GM21723 (cell line): ENCODE measurements around the gene FAM120A.

Experiments used
- ATAC-seq: cut with Tn5 transposase; IDR thresholded peaks from one replicate; pipeline ENCODE4 v1.9.1; 2021; ENCODE audit warnings: mild to moderate bottlenecking, moderate library complexity; ENCODE audit not compliant: unreplicated experiment

FAM120A gene

DNA sequence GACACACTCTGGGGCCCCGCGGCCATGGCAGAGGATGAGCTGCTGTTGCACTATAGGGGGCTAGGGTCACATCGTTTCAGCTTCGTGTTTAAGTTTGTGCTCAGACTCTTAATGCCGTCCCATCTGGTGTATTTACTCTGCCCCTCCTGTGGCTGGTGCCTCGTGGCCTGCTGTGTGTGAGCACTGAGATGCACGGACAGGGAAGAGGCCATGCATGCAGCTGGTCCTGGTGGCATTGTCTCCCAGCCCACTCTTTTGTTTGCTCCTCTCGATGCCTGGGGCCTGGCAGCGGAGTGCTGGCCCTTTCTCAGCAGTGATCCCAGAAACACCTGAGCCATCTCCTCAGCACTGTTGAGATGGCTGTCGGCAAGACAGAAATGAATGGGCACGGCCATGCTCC lies 94.9 kb downstream of the FAM120A start:
- ATAC-seq: no peak

DNA sequence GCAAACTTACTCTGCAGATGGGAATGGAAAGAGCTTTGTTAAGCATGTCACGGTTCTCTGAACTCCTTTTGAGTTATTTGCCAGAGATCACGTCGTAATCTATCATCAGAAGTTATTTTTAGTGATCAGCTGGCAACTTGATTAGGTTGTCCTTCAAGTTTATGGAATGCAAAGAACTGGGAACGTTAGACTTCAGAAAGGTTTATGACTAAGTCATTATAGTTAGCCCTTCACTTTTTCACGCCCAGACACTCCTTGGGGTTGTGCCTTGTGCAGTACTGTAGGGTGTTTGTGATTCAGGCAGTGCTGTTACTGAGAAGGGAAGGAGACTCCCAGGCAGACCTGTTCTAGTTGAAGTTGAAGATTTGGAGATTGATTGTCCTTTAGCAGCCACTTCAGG lies 98.1 kb downstream of the FAM120A start:
- no peak for ATAC-seq

DNA sequence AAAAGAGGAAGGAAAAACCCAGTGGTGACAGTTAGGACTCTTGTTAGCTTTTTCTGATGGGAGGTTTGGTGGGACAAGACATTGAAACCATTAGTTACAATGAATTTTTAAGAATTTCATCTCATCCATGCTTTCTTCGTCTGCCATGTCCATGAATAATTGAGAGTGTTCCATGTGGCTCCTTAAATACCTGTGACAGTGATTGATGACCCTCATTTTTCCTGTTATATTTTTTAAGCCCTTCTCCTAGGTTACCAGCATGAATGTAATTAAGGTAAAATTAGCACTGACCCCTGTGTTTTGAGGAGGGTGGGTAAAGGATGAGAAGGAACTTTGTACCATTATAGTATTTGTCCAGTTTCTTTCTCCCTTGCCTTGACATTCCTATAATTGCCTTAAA lies 101.4 kb downstream of the FAM120A start:
- ATAC-seq: no peak

DNA sequence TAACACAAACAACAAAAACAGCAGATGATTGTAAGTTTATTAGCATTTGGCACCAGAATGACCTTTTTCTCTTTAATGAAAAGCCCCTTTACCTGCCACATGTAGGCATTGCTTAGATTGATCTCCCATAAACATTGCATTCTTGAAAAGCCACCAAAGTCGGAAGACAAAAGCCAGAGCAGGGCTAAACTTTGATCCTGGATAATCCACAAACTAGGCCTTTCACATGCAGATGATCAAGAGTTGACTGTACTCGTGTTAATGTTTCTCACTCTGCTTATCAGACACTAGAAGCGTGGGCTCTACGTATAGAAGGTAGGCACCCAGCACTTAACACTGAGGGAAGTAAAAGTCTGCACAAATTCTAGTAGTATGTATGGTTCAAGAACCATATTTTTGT lies 103.9 kb downstream of the FAM120A start:
- ATAC-seq: no peak

DNA sequence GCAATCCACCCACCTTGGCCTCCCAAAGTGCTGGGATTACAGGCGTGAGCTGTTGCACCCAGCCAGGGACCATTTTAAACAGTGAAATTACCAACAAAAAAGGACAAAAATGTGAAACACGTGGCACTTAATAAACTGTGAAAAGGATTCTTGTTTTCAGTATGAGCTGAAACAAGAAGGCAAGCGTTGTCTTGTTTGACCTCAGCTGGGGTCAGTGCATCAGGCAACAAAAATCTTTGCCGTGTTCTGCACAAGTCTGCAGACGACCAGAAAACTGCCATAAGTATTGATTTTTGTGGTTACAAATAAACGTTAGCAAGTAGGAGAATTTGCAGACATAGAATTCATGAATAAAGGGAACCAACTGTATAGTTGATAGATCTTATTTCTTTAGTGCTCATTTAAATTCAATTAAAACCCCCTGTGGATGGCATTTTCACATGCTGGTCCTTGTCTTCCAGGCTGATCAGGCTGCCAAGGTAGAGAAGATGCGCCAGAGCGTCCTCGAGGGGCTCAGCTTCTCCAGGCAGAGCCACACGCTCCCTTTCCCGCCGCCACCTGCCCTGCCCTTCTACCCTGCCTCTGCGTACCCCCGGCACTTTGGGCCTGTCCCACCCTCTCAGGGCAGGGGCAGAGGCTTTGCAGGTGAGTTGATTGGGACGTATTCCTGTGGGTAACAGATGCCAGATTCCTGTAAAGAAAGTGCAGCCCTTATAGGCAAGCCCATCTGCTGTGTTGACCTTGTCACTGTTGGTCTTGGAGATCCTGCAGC lies 106.1 kb downstream of the FAM120A start:
- ATAC-seq: no peak

DNA sequence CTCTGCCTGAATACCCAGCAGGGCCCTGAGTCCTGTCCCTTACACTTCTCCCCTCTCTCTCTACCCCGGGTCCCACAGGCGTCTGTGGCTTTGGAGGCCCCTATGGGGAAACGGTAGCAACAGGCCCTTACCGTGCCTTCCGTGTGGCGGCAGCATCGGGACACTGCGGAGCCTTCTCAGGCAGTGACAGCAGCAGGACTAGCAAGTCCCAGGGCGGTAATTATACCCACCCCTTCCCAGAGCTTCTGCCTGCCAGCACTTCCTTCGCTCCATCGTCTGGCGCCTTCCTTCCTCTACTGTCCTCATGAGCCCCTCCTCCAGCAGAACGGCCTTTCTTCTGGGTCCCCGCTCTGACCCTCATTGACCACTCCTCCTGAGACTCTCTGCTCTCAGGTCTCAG lies 107.0 kb downstream of the FAM120A start:
- ATAC-seq: no peak

DNA sequence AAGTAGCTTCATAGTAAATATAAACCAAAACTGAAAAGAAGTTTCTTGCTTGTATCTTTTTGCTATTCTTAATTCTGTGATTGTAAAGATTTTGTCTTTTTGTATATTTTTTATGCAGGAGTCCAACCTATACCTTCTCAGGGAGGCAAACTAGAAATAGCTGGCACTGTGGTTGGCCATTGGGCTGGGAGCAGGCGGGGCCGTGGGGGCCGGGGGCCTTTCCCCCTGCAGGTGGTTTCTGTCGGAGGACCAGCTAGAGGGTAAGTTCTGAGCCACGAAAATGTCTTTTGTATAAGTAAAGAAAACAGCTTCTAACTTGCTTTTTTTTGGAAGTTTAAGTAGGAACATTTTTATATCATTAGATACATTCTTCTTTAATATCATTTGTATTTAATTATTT lies 109.5 kb downstream of the FAM120A start:
- ATAC-seq: no peak

DNA sequence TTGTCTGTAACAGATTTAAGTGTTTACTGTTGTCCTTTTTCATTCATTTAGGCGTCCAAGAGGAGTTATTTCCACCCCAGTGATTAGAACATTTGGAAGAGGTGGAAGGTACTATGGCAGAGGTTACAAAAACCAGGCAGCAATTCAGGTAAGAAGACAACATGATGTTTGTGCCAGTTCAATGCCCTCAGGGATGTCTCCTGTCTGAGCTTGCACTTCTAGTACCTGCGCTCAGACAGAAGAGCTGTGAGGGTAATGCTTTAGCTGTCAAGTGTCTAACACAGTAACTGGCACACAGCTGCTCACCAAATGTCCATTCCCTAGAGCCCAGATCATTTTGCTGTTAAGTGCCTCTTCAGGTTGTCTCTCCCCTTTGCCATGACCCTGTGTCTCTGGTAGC lies 110.7 kb downstream of the FAM120A start:
- no peak for ATAC-seq

DNA sequence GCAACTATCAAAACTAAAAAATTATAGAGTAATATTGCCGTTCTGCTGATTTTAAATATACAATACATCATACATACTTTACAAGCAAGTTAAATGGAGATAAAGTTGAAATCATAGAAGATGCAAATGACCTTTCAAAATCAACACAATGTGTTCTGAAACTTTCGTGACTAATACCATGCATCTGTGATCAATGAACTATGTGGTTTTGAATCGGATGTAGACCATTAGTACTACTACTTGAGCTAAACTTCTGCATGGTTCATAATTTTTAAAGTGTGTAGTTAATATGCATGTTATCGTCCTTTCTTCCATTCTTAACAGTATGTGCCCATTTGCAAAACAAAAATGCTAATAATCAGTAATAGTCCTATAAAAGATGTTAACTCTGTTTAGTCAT lies 113.6 kb downstream of the FAM120A start:
- no peak for ATAC-seq

DNA sequence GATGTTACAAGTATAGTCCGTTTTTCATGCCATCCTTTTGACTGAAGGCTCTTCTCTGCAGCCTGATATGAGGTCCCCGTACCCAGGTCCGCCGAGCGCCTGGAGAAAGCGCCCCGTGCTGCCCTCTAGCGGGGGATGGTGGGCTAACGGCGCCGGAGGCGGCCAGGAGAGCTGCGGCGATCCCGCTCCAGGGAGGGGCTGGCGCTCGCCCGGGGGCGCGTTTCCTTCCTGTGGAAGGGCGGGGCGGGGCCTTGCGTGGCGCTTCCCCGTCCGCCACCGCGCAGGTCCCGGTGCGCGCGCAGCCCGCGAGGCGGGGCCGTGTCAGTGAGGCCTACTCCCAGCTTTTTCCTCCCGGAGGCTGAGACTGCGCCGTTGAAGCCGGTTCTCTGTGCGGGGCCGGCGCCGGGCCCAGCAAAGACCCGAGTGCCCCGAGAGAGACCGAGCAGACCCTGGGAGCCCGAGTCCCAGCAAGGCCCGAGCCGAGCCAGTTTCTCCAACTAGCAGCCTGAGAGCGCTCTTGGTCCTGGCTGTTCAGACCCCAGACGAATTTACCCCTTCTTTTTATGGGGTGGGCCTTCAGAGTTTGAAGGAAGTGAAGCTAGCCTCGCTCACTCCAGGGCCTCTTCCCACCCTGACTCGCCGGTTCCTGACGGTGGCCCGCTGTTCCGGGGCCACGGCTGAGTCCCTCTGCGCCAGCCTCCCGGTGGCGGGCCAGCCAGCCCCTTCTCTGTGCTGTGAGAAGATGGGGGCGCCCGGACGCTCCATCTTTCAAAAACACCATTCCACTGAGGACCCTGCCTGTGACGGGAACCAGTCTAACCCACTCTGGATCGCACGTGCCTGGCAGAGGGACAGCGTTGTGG lies 115.2 kb downstream of the FAM120A start:
- ATAC-seq: peak; percentile 85

DNA sequence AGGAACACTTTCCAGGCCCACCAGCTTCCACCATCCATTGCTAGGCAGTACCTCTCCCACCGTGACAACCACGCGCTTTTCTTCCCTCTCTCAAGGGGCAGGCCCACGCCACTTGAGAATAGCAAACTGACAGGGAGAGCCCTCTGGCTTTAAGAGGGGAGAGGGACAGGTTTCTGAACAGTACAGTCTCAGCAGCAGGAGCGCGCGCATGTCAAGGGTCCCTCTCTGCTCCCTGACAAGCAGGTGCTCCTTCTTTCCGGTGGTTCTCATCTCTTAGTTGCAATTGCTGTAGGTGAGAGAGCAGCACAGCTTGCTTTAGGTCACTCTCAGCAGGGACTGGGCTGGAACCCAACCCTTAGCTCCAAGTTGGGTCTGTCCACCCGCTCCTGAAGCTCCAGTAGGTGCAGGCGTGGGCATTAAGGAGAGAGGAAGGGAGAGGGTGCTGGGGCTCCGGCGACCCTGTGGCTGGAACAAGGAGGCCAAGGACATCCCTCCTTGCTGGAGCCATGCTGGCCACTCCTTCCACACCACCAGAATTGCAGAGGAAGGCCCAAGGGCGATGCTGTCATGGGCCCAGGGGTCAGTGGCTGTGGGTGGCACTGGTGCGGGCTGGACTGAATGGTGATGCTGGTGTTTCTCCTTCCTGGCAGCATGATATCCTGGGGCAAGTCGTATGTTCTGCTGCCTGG lies 115.9 kb downstream of the FAM120A start:
- peak; percentile 5 for ATAC-seq

DNA sequence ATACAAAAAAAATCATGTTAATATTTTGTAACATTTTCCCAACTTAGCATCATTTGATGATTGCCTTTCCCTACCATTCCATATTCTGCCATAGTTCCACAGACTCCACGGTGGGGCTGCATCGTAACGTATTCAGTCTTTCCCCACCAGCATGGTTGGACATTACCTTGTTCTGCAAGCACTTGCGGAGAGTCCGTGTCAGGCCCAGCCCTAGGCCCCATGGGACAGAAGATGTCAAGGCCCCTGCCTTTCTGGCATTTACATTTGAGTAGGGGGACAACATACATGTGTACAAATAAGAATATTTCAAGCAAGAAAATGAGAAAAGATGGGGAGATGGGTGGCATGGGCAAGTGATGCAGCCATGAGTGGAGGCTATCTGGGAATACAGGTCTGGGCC lies 116.7 kb downstream of the FAM120A start:
- ATAC-seq: no peak

DNA sequence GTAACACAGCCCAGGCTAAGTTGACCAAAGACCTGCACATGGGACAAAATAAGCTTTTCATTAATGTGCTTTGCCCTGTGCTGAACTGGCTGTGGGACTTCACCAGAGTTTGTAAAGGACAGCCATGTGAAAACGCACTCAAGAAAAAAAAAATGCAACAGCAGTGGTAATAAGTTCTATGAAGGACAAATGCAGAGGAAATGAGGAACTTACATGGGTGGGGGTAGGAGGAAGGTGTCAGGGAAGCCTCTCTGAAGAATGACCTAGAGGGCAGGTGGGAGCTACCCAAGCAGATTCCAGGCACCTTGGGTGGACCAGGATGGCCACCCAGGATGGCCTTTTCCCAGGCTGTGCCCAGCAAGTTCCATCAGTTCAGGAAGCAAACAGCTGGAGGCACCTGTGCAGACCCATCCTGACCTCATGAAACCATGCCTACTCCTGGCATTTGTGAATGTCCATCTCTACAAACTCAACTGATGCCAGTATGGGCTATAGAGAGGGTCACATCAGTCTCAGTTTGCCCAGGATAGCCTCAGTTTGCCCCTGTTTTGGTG lies 118.2 kb downstream of the FAM120A start:
- no peak for ATAC-seq

DNA sequence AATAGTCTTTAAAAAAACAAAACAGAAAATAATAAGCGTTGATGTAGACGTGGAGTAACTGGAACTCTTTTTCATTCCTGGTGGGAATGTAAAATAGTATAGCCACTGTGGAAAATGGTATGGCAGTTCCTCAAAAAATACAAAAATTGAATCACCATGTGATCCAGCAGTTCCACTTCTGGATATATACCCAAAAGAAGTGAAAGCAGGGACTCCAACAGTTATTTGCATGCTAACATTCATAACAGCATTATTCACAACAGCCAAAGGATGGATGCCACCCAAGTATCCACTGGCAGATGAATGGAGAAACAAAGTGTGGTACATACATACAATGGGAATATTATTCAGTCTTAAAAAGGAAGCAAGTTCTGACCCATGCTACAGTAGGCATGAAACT lies 120.7 kb downstream of the FAM120A start:
- ATAC-seq: no peak

DNA sequence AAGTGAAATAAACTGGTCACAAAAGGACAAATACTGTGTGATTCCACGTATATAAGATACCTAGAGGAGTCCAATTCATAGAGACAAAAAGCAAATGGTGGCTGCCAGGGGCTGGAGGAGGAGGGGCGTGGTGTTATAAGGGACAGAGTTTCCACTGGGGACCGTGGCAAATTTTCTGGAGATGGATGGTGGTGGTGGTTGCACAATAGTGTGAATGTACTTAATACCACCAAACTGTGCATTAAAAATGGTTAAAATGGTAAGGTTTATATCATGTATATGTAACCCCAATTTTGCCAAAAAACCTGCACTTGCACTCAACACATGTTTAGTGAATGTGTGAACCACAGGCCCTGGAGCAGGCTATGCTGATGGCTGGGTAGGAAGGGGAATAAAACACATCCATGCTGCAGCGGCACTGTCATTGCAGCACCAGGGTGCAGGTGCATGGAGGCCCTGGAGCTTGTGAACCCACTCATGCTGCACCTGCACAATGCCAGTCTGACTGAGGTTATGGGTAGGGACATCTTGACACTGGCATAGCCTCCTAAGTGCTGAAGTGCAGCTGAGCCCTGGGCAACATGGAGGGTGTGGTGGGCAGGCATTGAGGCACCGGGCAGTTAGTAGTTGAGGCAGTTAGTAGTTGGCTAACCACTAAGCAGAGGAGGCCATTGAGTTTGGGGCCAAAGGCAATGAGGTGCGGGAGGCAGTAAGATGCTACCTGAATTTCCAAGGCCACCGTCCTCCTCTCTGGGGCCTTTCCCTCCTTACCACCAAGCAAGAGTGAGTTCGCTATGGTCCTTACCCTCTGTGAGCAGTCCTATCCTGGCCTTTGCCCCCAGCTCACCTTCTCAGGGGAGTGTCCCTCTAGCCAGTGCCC lies 121.4 kb downstream of the FAM120A start:
- ATAC-seq: no peak

DNA sequence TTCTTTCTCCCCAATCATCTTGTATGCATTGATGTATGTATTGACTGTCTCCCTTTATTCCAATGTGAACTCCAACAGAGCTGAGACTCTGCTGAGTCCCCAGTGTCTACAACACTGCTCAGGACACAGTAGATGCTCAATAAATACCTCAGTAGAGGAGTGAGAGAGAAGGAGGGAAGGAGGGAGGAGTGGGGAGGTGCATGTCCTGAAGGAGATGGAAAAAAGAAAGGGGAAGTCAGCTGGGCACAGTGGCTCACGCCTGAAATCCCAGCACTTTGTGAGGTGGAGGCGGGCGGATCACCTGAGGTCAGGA lies 122.0 kb downstream of the FAM120A start:
- no peak for ATAC-seq

DNA sequence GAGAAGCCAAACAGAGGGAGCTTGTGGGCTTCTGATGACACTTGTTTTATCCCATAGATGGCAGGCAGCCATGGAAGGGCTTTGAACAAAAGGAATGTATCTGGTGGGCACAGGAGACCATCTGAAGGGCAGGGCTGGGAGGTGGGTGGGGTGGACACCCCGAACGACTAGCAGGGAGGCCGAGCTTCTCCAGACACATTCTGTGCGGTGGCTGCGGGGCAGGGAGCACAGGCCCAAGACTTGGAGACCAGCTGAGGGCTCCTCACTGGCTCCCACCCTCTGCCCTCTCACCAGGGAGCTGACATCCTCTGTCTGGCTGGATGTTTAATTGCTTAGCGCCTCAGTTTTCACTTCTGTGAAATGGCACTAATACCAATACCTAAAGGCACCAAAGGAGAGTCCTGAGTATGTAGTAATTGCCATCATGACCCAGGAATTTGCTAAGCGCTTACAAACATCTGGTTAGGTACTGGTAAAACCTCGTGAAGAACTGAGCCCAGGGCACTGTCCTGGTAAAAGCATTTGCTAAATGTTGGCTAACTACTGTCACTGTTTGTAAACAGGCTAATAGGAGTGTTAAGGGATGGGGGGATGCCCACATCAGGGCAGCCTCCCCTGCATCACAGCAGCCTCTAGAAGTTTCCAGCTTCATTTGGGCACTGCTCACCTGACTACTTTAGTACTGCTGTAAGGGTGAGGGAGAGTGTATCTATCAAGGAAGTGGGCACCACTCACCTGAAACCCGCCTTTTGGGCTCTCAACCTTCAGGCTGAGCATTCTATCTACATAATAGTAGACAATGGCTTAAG lies 122.8 kb downstream of the FAM120A start:
- no peak for ATAC-seq

DNA sequence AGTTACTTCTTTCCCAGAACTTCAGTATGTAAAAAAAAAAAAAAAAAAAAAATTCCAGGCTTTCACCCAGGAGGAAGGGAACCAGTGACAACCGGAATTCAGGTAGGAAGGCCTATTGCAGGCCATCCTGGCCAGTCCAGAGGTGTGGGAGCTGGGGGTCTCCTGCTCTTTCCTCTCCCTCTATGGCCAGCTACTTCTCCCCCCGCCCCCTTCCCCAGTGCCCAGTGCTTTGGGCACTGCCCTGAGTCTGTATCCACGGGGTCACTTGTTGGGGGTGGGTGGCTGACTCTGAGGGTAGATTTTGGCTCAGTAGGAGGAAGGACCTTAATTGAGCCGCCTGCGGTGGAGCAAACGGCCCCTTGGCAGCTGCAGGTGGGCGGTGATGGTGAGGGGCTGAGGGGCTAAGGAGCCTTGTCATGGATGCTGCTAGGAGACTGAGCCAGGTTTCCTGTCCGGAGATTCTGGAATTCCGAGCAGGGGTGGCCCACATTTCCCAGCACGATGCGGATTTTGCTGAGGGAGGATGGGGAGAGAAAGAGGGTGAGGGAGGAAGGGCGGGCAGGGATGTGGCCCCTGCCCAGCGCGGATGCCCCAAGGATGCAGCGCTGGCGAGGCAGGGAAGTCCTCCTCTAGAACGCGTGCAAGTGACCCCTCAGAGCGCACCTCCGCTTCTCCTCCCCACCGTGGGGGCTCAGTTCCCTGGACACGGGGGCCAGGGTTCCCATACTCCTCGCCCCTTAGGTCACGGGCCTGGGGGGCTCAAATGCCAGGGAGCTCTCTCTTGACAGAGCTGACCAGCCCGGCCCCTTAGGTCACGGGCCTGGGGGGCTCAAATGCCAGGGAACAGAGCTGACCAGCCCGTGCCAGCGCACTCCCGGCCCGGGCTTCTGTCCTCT lies 123.7 kb downstream of the FAM120A start:
- ATAC-seq: no peak

DNA sequence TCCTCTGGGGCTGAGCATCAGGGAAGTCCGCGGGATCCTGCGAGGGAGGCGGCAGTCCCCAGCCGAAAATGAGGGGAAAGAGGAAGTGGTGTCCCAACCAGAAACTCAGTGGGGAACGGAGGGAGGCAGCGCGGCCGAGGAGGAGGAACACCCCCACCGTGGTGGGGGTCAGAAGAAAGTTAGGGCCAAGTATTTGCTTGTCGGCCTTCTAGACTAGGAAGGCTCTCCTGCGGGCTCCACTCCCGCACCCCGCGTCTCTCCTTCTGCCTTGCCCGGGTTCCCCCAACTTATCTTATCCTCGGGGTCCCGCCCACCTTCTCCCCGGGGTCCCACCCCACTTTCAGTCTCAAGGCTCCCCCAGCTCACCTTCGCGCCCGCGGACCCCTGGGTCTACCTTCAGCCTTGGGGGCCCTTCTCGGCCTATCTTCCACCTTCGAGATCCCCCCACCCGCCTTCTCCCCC lies 124.3 kb downstream of the FAM120A start:
- ATAC-seq: peak; percentile 42
